ENCODE results near the gene MCTP1. TPM values are rescaled to one million over a fixed set of nuclear protein-coding genes. Genes with fewer than 3 reads are reported as not detected.

Gene MCTP1
- total RNA-seq, 1 experiment from 2014 or later = 2.5 TPM

DNA sequence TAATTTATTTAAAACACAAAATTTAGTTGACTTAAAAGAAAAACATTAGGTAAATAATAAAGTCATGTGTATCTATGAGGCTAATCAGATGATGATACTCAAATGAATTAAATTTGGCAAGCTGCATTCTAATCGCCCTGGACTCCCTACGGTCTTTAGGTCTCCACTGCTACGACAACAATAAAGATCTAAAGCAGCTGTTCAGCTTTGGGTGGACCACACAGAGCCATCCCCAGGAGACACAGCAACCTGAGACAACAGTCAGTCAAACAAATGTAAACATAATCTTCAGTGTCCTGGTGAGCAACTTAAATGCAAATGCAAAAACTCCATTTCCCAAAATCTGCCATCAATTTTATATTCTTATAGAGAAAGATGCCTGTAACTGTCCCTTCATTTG is 65.5 kb downstream of the MCTP1 start:
- no peak overlapping the region for H2BK15ac ChIP-seq (ENCODE audit: low read depth, low read length)
- H2AFZ ChIP-seq (ENCODE audit: low read length) = no peak overlapping the region
- DNase-seq = no peak
- H3K79me2 ChIP-seq (ENCODE audit: insufficient read depth, low read length) = no peaks in the 10 kb centered on the region
- Mint-ChIP-seq H3K4me1 (peaks cover 11 to 18% of the 10 kb centered on the region in 2 experiments), H3K4me3 (no peak overlapping the region), H3K27me3 (ENCODE audit: low read depth) (no peaks in the 10 kb centered on the region), H3K27ac (no peak overlapping the region), H3K9me3 (no peaks in the 10 kb centered on the region), H3K36me3 (ENCODE audit: insufficient read depth in 1 of 3, low read depth in 3 of 3) (no peaks in the 10 kb centered on the region)
- H3K4ac ChIP-seq (ENCODE audit: low read depth, low read length) = no peak overlapping the region
- no peak overlapping the region for H2BK5ac ChIP-seq (ENCODE audit: insufficient read length, low read length)
- no peaks in the 10 kb centered on the region for H3K23me2 ChIP-seq (ENCODE audit: insufficient read length, low read depth, low read length, poor library complexity, severe bottlenecking)
- H3K27ac ChIP-seq (ENCODE audit: insufficient read length, low read depth, low read length) = no peak overlapping the region
- no peaks in the 10 kb centered on the region for H3K79me1 ChIP-seq (ENCODE audit: insufficient read depth, low read depth, low read length, poor library complexity, severe bottlenecking)
- no peaks in the 10 kb centered on the region for H3K9me3 ChIP-seq (ENCODE audit: control insufficient read depth, low read depth, low read length)
- H4K8ac ChIP-seq (replicated peaks; ENCODE audit: insufficient read length, low read depth, low read length) = no peak overlapping the region
- H2BK20ac ChIP-seq (ENCODE audit: low read depth, low read length, poor library complexity, severe bottlenecking) = no peak overlapping the region
- no peak overlapping the region for H3K4me2 ChIP-seq (ENCODE audit: insufficient read depth, insufficient read length, low read length)
- TF ChIP-seq, protein P1, sequence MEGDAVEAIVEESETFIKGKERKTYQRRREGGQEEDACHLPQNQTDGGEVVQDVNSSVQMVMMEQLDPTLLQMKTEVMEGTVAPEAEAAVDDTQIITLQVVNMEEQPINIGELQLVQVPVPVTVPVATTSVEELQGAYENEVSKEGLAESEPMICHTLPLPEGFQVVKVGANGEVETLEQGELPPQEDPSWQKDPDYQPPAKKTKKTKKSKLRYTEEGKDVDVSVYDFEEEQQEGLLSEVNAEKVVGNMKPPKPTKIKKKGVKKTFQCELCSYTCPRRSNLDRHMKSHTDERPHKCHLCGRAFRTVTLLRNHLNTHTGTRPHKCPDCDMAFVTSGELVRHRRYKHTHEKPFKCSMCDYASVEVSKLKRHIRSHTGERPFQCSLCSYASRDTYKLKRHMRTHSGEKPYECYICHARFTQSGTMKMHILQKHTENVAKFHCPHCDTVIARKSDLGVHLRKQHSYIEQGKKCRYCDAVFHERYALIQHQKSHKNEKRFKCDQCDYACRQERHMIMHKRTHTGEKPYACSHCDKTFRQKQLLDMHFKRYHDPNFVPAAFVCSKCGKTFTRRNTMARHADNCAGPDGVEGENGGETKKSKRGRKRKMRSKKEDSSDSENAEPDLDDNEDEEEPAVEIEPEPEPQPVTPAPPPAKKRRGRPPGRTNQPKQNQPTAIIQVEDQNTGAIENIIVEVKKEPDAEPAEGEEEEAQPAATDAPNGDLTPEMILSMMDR (conservative IDR thresholded peaks at IDR 0.05) = no peak
- H2BK12ac ChIP-seq (ENCODE audit: insufficient read length, low read depth, low read length) = no peak overlapping the region
- H3T11ph ChIP-seq (ENCODE audit: low read length) = no peak overlapping the region
- H2AK5ac ChIP-seq (ENCODE audit: insufficient read length, low read length) = no peak overlapping the region
- no CpG with 5 or more reads among the region's 3 CpGs for WGBS (ENCODE audit: extremely low coverage, insufficient read length, low lambda C conversion rate)
- H2BK120ac ChIP-seq (ENCODE audit: low read depth, low read length, poor library complexity, severe bottlenecking) = no peak overlapping the region
- no peak overlapping the region for H4K91ac ChIP-seq (ENCODE audit: insufficient read length, low read depth, low read length)
- H4K5ac ChIP-seq (ENCODE audit: insufficient read length, low read depth, low read length) = no peak overlapping the region
- H3K9ac ChIP-seq (ENCODE audit: extremely low read depth, insufficient read length, low read length) = no peak overlapping the region
- H3K14ac ChIP-seq (ENCODE audit: insufficient read depth, low read length) = no peak overlapping the region
- no peaks in the 10 kb centered on the region for H3K27me3 ChIP-seq (ENCODE audit: insufficient read depth, low read length)
- no peaks in the 10 kb centered on the region for H4K20me1 ChIP-seq (ENCODE audit: control insufficient read depth, insufficient read depth, insufficient read length)
- H3K4me1 ChIP-seq (ENCODE audit: insufficient read depth, low read length) = peaks cover 2% of the 10 kb centered on the region; the same call in 1 of the 2 replicates
- no peak overlapping the region for H3K23ac ChIP-seq (ENCODE audit: insufficient read length, low read depth, low read length)
- H3K56ac ChIP-seq (ENCODE audit: insufficient read length, low read depth, low read length) = no peak overlapping the region
- no peak overlapping the region for H3K18ac ChIP-seq (ENCODE audit: insufficient read length, low read depth, low read length)

Data from H9 (cell line).